Left lung (tissue), 10 donors: ENCODE results near the gene MAGI1. TPM values are rescaled to one million over a fixed set of nuclear protein-coding genes. Genes with fewer than 3 reads are reported as not detected.
"Not testable (repeated sequence)": the region's sequence is repeated elsewhere in the genome, so short reads cannot be mapped to it uniquely, and the experiment has no call there.

Experiments
- ATAC-seq: fragments of 200-7000 bp; cut with Tn5 transposase; one replicate; pipeline ENCODE4 v1.9.1; 2020; ENCODE audit warnings: moderate library complexity
- DNase-seq, 4 donors: peaks; one replicate each; pipeline ENCODE4 v3.0.0-alpha.2; 2013 to 2020
- H3K27ac ChIP-seq, 2 donors: fragments of 200-600 bp; sonication (generic) in 1 of 2; one replicate each; pipeline versions ENCODE4 v1.5.0 to v1.8.0; 2020 to 2021
- H3K27me3 ChIP-seq, 2 donors: fragments of 200-600 bp; sonication (generic) in 1 of 2; one replicate each; pipeline versions ENCODE4 v1.5.0 to v1.8.0; 2020 to 2021
- H3K36me3 ChIP-seq, 2 donors: fragments of 200-600 bp; sonication (generic) in 1 of 2; one replicate each; pipeline versions ENCODE4 v1.5.0 to v1.8.0; 2020 to 2021
- H3K4me1 ChIP-seq, 2 donors: fragments of 200-600 bp; one replicate each; pipeline ENCODE4 v1.8.0; 2021
- H3K4me3 ChIP-seq, 2 donors: fragments of 200-600 bp; sonication (generic) in 1 of 2; one replicate each; pipeline versions ENCODE4 v1.5.0 to v1.8.0; 2020 to 2021; ENCODE audit warnings: mild to moderate bottlenecking in 1 of 2
- H3K9me3 ChIP-seq, 2 donors: fragments of 200-600 bp; sonication (generic) in 1 of 2; one replicate each; pipeline versions ENCODE4 v1.5.0 to v1.8.0; 2020 to 2021
- intact Hi-C, 2 donors: fragments of 100-400 bp; cut with DNase I; formaldehyde crosslinking; loops; one replicate each; pipeline versions ENCODE4 v1.11.2 to v1.14.2; 2022
- polyA plus RNA-seq, 6 donors: library from polyadenylated mRNA; unstranded; fragments of 120-200 nt; gene quantifications; one replicate each; pipeline ENCODE4 v1.2.1, GENCODE V29; 2013; ENCODE audit not compliant: insufficient read length in 6 of 6
- total RNA-seq, 2 donors: library from RNA; stranded (reverse); fragmentation: NEBNext Ultra II Directional; extraction: Animal tissue kit (Norgen Biotek cat#: 25700); gene quantifications; one replicate each; pipeline ENCODE4 v1.2.1, GENCODE V29; 2021
- TF ChIP-seq, protein P1 (sequence below), 2 donors: fragments of 200-600 bp; sonication (generic) in 1 of 2; IDR thresholded peaks; one replicate each; pipeline versions ENCODE4 v1.5.0 to v1.8.0; 2021; ENCODE audit warnings: antibody characterized with exemption in 2 of 2
- donor health status: DM: no; HTN: yes; CAD: no.
- donor health status: DM: no; HTN: no; CAD: no.

MAGI1 gene
- total and polyA plus RNA-seq, 8 donors = 25.4 to 32.0 (median 28.7) TPM

DNA sequence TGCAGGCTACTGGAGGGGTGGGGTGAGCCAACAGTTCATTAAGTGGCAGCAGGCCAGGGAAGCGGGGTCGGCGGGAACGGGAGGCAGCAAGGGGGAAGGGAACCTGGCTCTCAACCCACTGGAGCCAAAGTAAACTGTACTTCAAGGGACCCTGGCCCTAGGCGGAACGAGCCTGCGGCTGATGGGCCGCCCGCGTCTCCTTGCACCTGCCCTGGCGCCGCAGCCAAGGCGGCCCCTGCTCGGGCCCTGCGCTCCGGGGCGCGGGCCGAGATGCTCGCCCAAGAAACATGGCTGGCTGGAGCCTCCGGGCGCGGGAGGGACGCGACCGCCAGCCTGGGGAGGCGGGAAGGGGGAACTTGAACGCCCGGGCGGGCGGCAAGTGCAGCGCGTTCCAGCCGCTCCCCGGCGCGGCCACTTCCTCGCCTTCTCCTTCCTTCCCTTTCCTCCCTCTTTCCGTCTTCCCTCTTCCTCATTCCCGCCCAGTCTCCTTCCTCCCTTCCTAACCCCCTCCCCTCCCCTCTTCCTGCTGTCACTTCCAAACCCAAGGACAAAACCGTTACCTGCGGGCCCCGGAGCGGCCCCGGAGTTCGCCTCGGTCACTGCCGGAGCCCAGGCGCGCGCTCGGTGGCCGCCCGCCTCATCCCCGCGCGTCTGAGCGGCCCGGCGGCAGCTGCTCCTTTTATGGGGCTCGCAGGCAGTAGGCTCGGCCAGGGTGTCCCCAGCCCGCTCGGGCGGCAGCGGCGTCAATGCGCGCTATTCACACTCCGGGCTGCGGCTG, 489.7 kb downstream of the MAGI1 start:
- TF ChIP-seq, protein P1, sequence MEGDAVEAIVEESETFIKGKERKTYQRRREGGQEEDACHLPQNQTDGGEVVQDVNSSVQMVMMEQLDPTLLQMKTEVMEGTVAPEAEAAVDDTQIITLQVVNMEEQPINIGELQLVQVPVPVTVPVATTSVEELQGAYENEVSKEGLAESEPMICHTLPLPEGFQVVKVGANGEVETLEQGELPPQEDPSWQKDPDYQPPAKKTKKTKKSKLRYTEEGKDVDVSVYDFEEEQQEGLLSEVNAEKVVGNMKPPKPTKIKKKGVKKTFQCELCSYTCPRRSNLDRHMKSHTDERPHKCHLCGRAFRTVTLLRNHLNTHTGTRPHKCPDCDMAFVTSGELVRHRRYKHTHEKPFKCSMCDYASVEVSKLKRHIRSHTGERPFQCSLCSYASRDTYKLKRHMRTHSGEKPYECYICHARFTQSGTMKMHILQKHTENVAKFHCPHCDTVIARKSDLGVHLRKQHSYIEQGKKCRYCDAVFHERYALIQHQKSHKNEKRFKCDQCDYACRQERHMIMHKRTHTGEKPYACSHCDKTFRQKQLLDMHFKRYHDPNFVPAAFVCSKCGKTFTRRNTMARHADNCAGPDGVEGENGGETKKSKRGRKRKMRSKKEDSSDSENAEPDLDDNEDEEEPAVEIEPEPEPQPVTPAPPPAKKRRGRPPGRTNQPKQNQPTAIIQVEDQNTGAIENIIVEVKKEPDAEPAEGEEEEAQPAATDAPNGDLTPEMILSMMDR (IDR thresholded peaks at IDR 0.05) = no peak
- H3K4me1 ChIP-seq = no peaks in the 10 kb centered on the region
- no peak overlapping the region for H3K27ac ChIP-seq
- peak overlapping the region; percentile 35 to 44 for H3K4me3 ChIP-seq
- no peaks in the 10 kb centered on the region for H3K36me3 ChIP-seq
- no peaks in the 10 kb centered on the region for H3K9me3 ChIP-seq
- ATAC-seq = peak; percentile 64
- intact Hi-C loops = no loop called here
- DNase-seq = peak in 3 of 4 donors; percentile 24 to 70 (median 35)
- H3K27me3 ChIP-seq = peaks cover 0 to 23% of the 10 kb centered on the region in 2 donors

DNA sequence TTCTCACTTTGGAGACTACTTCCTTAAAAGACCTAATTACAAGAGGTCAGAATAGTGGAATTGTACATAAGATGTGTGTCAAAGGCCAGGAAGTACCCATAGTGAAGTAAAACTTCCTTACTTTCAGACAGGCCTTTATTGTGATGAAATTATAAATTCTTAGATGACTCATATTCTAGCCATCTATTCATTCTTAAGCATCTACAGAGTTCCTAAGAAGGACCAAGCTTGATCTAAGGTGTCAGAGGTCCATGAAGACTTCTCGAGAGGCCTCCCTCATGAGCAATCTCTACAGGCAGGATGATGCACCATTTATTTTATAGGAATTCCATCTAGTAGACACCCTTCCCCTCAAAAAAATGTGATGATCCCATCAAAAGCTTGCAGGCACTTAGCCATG, 493.3 kb downstream of the MAGI1 start:
- no peaks in the 10 kb centered on the region for H3K9me3 ChIP-seq
- DNase-seq = no peak
- no peaks in the 10 kb centered on the region for H3K36me3 ChIP-seq
- peaks cover 0 to 23% of the 10 kb centered on the region in 2 donors for H3K27me3 ChIP-seq
- no peak for ATAC-seq
- H3K4me3 ChIP-seq = no peak overlapping the region
- TF ChIP-seq, protein P1 (IDR thresholded peaks at IDR 0.05) = no peak
- H3K4me1 ChIP-seq = no peaks in the 10 kb centered on the region
- no peak overlapping the region for H3K27ac ChIP-seq
- intact Hi-C loops = no loop called here

DNA sequence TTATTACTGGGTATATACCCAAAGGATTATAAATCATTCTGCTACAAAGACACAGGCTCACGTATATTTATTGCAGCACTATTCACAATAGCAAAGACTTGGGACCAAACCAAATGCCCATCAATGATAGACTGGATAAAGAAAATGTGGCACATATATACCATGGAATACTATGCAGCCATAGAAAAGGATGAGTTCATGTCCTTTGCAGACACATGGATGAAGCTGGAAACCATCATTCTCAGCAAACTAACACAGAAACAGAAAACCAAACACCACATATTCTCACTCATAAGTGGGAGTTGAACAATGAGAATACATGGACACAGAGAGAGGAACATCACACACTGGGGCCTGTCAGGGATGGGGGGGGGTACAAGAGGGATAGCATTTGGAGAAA, 495.3 kb downstream of the MAGI1 start:
- DNase-seq, H3K4me1 ChIP-seq, H3K9me3 ChIP-seq, H3K27ac ChIP-seq, H3K27me3 ChIP-seq, H3K4me3 ChIP-seq, ATAC-seq, H3K36me3 ChIP-seq, intact Hi-C loops: not testable (repeated sequence)

DNA sequence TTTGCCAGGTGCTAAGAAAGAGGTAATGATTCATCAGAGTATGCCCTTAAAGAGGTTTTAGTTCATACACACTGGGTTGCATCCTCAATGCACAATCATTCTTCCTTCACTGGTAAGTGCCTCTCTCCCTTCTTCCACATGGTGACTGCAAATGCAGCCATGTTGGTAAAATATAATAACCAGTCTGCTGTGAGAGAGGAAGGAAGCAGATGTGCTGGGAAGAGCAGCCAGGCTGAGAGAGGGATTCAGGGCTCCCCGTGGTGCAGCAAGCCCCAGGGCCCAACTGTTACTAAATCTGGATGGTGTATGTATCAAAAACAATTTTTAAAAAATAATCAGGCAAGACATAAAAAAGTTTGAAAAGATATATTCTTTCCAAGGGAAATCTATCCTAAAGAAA, 498.1 kb downstream of the MAGI1 start:
- no peaks in the 10 kb centered on the region for H3K9me3 ChIP-seq
- TF ChIP-seq, protein P1 (IDR thresholded peaks at IDR 0.05) = no peak
- no peaks in the 10 kb centered on the region for H3K36me3 ChIP-seq
- intact Hi-C loops = no loop called here
- DNase-seq (no peak), ATAC-seq (no peak)
- H3K27me3 ChIP-seq = no peaks in the 10 kb centered on the region
- no peak overlapping the region for H3K27ac ChIP-seq
- no peaks in the 10 kb centered on the region for H3K4me1 ChIP-seq
- H3K4me3 ChIP-seq = no peak overlapping the region

DNA sequence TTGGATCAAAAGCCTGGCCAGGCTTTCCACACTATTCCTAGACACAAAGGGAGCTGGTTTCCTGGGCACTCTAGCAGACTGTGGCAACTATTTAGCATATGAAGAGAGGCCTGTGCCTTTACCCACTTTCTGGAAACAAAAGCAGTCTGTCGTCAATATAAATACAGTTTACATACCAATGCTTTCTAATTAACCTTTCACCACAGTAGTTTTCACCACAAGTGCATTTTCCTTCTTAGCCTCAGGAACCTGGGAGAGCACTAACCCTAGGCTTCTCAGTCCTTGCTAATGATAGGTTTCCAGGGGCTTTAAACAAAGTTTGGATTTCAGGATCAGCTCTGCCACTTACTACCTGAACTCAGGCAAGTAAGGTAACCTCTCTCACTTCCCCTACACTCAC, 499.1 kb downstream of the MAGI1 start:
- Histone ChIP-seq H3K4me1 (no peaks in the 10 kb centered on the region), H3K9me3 (no peaks in the 10 kb centered on the region), H3K36me3 (no peaks in the 10 kb centered on the region), H3K27me3 (no peaks in the 10 kb centered on the region), H3K27ac (no peak overlapping the region), H3K4me3 (no peak overlapping the region)
- DNase-seq (no peak), ATAC-seq (no peak)
- TF ChIP-seq, protein P1 (IDR thresholded peaks at IDR 0.05) = no peak
- intact Hi-C loops = no loop called here

DNA sequence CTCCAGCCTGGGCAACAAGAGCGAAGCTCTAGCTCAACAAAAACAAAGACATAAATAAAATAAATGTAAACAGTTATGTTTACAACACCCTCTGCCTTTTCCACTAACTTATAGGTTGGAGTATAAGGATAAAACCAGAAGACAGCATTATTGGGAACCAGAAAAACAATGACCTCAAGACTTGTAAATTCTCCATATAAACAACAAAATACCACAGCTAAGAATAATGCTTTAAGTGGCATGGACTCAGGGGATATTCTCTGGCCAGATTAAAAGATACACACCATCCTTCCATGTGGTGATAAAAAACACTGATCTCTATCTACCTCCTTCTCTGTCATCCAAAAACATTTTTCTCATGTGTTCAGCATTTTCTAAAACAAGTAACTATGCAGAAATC, 500.6 kb downstream of the MAGI1 start:
- H3K4me3 ChIP-seq = no peak overlapping the region
- ATAC-seq = no peak
- no peak overlapping the region for H3K27ac ChIP-seq
- intact Hi-C loops = no loop called here
- TF ChIP-seq, protein P1 (IDR thresholded peaks at IDR 0.05) = no peak
- no peaks in the 10 kb centered on the region for H3K36me3 ChIP-seq
- H3K27me3 ChIP-seq = no peaks in the 10 kb centered on the region
- no peaks in the 10 kb centered on the region for H3K4me1 ChIP-seq
- H3K9me3 ChIP-seq = no peaks in the 10 kb centered on the region
- no peak for DNase-seq
